Measurements from ENCODE around the gene FGD3.

DNA sequence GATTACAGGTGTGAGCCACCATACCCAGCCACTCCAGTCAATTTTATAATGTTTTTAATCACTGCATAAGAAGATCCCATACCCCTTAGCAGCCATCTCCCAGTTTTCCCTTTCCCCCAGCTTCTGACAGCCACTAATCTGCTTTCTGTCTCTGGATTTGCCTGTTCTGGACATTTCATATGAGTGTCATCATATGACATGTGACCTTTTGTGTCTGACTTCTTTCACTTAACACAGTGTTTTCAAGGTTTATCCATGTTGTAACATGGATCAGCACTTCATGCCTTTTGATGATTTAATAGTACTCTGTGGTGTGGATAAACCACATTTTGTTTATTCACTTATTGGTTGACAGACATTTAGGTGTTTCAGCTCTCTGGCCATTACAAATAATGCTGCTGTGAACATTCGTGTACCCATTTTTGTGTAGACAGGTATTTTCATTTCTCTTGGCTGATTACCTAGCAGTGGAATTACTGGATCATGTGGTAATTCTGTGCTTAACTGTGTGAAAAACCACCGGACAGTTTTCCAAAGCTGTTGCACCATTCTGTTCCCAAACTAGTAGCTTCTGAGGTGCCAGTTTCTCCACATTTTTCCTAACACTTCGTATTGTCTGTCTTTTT, 119.8 kb downstream of the FGD3 start:
- TF ChIP-seq, protein P1, sequence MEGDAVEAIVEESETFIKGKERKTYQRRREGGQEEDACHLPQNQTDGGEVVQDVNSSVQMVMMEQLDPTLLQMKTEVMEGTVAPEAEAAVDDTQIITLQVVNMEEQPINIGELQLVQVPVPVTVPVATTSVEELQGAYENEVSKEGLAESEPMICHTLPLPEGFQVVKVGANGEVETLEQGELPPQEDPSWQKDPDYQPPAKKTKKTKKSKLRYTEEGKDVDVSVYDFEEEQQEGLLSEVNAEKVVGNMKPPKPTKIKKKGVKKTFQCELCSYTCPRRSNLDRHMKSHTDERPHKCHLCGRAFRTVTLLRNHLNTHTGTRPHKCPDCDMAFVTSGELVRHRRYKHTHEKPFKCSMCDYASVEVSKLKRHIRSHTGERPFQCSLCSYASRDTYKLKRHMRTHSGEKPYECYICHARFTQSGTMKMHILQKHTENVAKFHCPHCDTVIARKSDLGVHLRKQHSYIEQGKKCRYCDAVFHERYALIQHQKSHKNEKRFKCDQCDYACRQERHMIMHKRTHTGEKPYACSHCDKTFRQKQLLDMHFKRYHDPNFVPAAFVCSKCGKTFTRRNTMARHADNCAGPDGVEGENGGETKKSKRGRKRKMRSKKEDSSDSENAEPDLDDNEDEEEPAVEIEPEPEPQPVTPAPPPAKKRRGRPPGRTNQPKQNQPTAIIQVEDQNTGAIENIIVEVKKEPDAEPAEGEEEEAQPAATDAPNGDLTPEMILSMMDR (optimal IDR thresholded peaks at IDR 0.05 in 1 of 3, IDR thresholded peaks at IDR 0.05 in 1 of 3, conservative IDR thresholded peaks at IDR 0.05 in 1 of 3; ENCODE audit: extremely low read depth in 1 of 3, insufficient read depth in 2 of 3, low read length in 3 of 3), result no peak
- no peak for TF ChIP-seq EZH2 (IDR thresholded peaks at IDR 0.05; ENCODE audit: low read length)

All from keratinocyte (primary cell).